ENCODE data around the gene BPIFB6. TPM values are rescaled to one million over a fixed set of nuclear protein-coding genes. Genes with fewer than 3 reads are reported as not detected.

The BPIFB6 gene
- total and polyA plus RNA-seq, 10 of the 15 experiments (the other 5 are each of a cell fraction or from before 2014, with no cell fraction given), result not detected

DNA sequence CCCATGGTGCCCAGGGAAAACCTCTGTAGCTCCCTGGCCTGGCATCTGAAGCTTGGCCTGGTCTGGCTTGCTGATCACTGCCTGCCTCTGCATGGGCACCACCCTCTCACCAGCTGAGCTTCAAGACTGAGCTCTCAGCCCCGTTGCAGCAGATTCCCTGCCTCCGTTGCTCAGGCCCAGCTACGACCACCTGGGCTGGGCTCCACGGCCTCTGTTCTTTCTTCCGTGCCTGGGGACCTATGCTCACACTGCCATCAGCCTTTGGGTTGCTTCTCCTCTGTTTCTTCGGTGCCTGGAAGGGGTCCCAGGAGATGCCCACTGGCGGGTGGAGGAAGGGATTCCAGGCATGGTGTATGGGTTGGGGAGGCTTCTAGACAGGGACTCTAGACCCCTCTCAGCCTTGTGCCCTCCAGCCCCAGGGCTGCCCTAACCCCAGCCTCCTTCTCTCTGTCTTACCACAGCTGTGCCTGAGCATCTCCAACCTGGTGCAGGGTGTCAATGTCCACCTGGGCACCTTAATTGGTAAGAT lies 14.8 kb upstream of the BPIFB6 start:
- Histone ChIP-seq H3K79me2 (ENCODE audit: control insufficient read depth, insufficient read depth, low read length) (no peaks in the 10 kb centered on the region), H3K27me3 (replicated peaks in 1 of 2; ENCODE audit: control insufficient read depth in 2 of 2, insufficient read depth in 2 of 2, low read length in 1 of 2) (peaks cover 0 to 1% of the 10 kb centered on the region in 2 experiments; a peak in 2 of 4 replicates), H4K20me1 (ENCODE audit: control insufficient read depth, insufficient read depth) (no peaks in the 10 kb centered on the region), H3K9ac (ENCODE audit: control insufficient read depth, insufficient read depth, low read length) (no peak overlapping the region), H2AFZ (ENCODE audit: control insufficient read depth, low read depth, low read length) (no peak overlapping the region), H3K9me3 (replicated peaks; ENCODE audit: control insufficient read depth, insufficient read depth, low read length) (no peaks in the 10 kb centered on the region), H3K4me2 (ENCODE audit: control insufficient read depth, insufficient read depth) (no peak overlapping the region), H3K4me3 (no peak overlapping the region), H3K36me3 (ENCODE audit: control insufficient read depth in 2 of 2, insufficient read depth in 2 of 2, low read length in 1 of 2) (no peaks in the 10 kb centered on the region), H3K27ac (ENCODE audit: control insufficient read depth, insufficient read depth) (no peak overlapping the region), H3K4me1 (ENCODE audit: control insufficient read depth, insufficient read depth, low read length) (no peaks in the 10 kb centered on the region)
- ATAC-seq, result no peak
- in situ Hi-C loops (cut with MboI), result no loop called here
- ChIA-PET CTCF (no interaction called here), POLR2A (no interaction called here), SMC1A (ENCODE audit: uncharacterized antibody, unreplicated experiment) (no interaction called here), RAD21 (ENCODE audit: unreplicated experiment) (no interaction called here)
- DNase-seq (ENCODE audit: low read depth, low spot score), result no peak
- TF ChIP-seq BCLAF1 (IDR thresholded peaks at IDR 0.05) (no peak), STAT3 (IDR thresholded peaks at IDR 0.05; ENCODE audit: low read depth, low read length) (no peak), CBX5 (IDR thresholded peaks at IDR 0.05; ENCODE audit: low read depth) (no peak)
- FAIRE-seq, result no peak
- intact Hi-C loops (cut with micrococcal nuclease; ENCODE audit: unreplicated experiment), result no loop called here
- BruUV-seq (replicated peaks), result no TSS peak
- 2% methylated on average over 7 of the region's 7 CpGs for WGBS (ENCODE audit: insufficient coverage, insufficient replicate concordance, low lambda C conversion rate, missing lambda C conversion rate)

DNA sequence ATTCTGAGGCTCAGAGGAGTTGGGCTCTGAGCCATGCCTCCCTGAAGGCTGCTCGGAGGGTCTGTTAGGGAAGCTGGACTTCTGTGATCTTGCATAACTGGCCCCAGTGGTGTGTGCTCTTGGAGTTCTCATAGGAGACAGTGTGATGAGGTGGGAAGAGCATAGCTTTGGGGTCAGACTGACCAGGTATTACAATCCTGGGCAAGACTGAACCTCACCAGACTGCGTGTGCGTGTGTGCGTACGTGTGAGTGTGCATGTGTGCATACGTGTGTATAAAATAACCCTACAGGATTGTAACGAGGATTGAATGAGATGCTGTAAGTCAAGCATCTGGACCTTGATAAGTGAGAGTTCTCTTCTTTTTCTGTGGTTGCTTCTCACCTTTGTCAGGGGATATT lies 13.9 kb upstream of the BPIFB6 start:
- DNase-seq (ENCODE audit: low read depth, low spot score) (no peak), FAIRE-seq (no peak), ATAC-seq (no peak)
- intact Hi-C loops (cut with micrococcal nuclease; ENCODE audit: unreplicated experiment), result no loop called here
- RAD21 ChIA-PET (ENCODE audit: unreplicated experiment), result no interaction called here
- H2AFZ ChIP-seq (ENCODE audit: control insufficient read depth, low read depth, low read length), result no peak overlapping the region
- in situ Hi-C loops (cut with MboI), result no loop called here
- H3K27me3 ChIP-seq (replicated peaks in 1 of 2; ENCODE audit: control insufficient read depth in 2 of 2, insufficient read depth in 2 of 2, low read length in 1 of 2), result peaks cover 0 to 1% of the 10 kb centered on the region in 2 experiments; a peak in 2 of 4 replicates
- no peaks in the 10 kb centered on the region for H3K36me3 ChIP-seq (ENCODE audit: control insufficient read depth in 2 of 2, insufficient read depth in 2 of 2, low read length in 1 of 2)
- no TSS peak for BruUV-seq (replicated peaks)
- H4K20me1 ChIP-seq (ENCODE audit: control insufficient read depth, insufficient read depth), result no peaks in the 10 kb centered on the region
- CTCF ChIA-PET, result no interaction called here
- H3K9ac ChIP-seq (ENCODE audit: control insufficient read depth, insufficient read depth, low read length), result no peak overlapping the region
- no peak overlapping the region for H3K4me3 ChIP-seq
- SMC1A ChIA-PET (ENCODE audit: uncharacterized antibody, unreplicated experiment), result no interaction called here
- no peak overlapping the region for H3K4me2 ChIP-seq (ENCODE audit: control insufficient read depth, insufficient read depth)
- no peaks in the 10 kb centered on the region for H3K79me2 ChIP-seq (ENCODE audit: control insufficient read depth, insufficient read depth, low read length)
- H3K27ac ChIP-seq (ENCODE audit: control insufficient read depth, insufficient read depth), result no peak overlapping the region
- peaks cover 3% of the 10 kb centered on the region for H3K4me1 ChIP-seq (ENCODE audit: control insufficient read depth, insufficient read depth, low read length)
- 14% methylated on average over 7 of the region's 7 CpGs for WGBS (ENCODE audit: insufficient coverage, insufficient replicate concordance, low lambda C conversion rate, missing lambda C conversion rate)
- POLR2A ChIA-PET, result no interaction called here
- H3K9me3 ChIP-seq (replicated peaks; ENCODE audit: control insufficient read depth, insufficient read depth, low read length), result no peaks in the 10 kb centered on the region
- TF ChIP-seq TARDBP (IDR thresholded peaks at IDR 0.05; ENCODE audit: borderline replicate concordance) (no peak), NFIC (IDR thresholded peaks at IDR 0.05; ENCODE audit: low read depth, low read length) (no peak), ATF7 (IDR thresholded peaks at IDR 0.05; ENCODE audit: low read depth) (no peak), WRNIP1 (IDR thresholded peaks at IDR 0.05; ENCODE audit: borderline replicate concordance, low read depth, low read length) (no peak), TCF3 (IDR thresholded peaks at IDR 0.05; ENCODE audit: borderline replicate concordance, insufficient read depth, low read depth, low read length) (no peak), HSF1 (IDR thresholded peaks at IDR 0.05; ENCODE audit: low read depth, low read length) (no peak), CHD4 (IDR thresholded peaks at IDR 0.05) (no peak)
- TF ChIP-seq, protein P1, sequence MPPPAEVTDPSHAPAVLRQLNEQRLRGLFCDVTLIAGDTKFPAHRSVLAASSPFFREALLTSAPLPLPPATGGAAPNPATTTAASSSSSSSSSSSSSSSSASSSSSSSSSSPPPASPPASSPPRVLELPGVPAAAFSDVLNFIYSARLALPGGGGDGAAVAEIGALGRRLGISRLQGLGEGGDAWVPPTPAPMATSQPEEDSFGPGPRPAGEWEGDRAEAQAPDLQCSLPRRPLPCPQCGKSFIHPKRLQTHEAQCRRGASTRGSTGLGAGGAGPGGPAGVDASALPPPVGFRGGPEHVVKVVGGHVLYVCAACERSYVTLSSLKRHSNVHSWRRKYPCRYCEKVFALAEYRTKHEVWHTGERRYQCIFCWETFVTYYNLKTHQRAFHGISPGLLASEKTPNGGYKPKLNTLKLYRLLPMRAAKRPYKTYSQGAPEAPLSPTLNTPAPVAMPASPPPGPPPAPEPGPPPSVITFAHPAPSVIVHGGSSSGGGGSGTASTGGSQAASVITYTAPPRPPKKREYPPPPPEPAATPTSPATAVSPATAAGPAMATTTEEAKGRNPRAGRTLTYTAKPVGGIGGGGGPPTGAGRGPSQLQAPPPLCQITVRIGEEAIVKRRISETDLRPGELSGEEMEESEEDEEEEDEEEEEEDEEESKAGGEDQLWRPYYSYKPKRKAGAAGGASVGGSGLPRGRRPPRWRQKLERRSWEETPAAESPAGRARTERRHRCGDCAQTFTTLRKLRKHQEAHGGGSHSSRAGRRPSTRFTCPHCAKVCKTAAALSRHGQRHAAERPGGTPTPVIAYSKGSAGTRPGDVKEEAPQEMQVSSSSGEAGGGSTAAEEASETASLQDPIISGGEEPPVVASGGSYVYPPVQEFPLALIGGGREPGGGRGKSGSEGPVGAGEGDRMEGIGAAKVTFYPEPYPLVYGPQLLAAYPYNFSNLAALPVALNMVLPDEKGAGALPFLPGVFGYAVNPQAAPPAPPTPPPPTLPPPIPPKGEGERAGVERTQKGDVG (CRISPR knock-in tag; IDR thresholded peaks at IDR 0.05), result no peak

All from GM12878 (cell line).